ENCODE measurements around the gene TMCC1.

DNA sequence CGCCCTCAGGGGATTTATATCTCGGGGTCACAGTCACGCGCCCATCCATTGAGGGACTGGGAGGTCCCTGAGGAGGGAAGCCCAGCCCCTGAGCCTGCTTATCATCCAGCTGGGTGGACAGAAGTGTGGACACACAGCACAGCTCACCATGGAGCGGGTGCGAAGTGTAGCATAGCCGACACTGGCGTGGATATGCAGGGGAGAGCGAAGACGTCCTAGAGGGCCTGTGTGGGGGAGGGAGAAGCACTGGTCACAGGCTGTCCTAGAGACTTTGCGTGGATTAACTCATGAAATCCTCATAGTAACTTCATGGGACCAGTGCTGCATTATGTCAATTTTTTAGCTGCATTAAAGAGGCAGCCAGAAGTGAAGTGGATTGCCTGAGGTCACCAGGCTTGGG is 261.0 kb downstream of the TMCC1 start:
- TF ChIP-seq POLR2A (IDR thresholded peaks at IDR 0.05; ENCODE audit: low read length) (no peak), GATA1 (IDR thresholded peaks at IDR 0.05; ENCODE audit: low read depth, low read length) (no peak)
